Neural progenitor cell (in vitro differentiated cells): ENCODE measurements around the gene SLC7A9.

ENCODE experiments used
- CTCF ChIP-seq: fragments of 200-600 bp; sonication (generic); IDR thresholded peaks from 2 replicates; pipeline ENCODE4 v1.5.1; 2017; ENCODE audit warnings: antibody characterized with exemption, mild to moderate bottlenecking
- EZH2phosphoT487 ChIP-seq: fragments of 200-600 bp; sonication (generic); IDR thresholded peaks from 2 replicates; pipeline ENCODE4 v1.6.1; 2017; ENCODE audit warnings: antibody characterized with exemption

DNA sequence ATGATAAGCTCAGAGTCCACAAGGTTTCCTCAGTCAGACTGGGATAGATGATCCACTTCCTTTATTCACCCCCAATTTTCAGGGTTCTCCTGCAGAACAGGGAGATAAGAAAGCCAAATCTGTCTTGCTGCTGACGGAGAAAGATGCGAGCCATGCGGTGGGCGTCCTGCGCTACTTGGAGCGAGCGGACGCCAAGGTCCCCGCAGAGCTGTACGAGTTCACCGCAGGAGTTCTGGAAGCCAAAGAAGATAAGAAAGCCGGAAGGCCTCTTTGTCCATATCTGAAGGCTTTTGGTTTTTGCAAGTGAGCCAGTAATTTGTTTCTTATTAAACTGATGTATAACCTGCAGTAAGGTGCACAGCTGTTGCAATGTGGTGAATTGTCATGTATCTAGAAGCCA, 66.7 kb downstream of the SLC7A9 start:
- TF ChIP-seq CTCF (no peak), EZH2phosphoT487 (no peak)
